HepG2 (cell line): ENCODE results near the gene KXD1. TPM values are rescaled to one million over a fixed set of nuclear protein-coding genes. Genes with fewer than 3 reads are reported as not detected.

Source experiments
- ELF4 ChIP-seq: sonication (generic); formaldehyde crosslinking; IDR thresholded peaks from 2 replicates; pipeline ENCODE4 v1.5.0; 2020; ENCODE audit warnings: missing genetic modification reagents, mild to moderate bottlenecking, moderate library complexity, borderline replicate concordance
- FOSL2 ChIP-seq: sonication (generic); formaldehyde crosslinking; IDR thresholded peaks from 2 replicates; pipeline ENCODE4 v1.4.0; 2020; ENCODE audit warnings: missing genetic modification reagents
- PHF21A ChIP-seq: sonication (generic); formaldehyde crosslinking; IDR thresholded peaks from 2 replicates; pipeline ENCODE4 v1.5.0; 2020; ENCODE audit warnings: mild to moderate bottlenecking, missing genetic modification reagents
- TRIM24 ChIP-seq: sonication (generic); formaldehyde crosslinking; IDR thresholded peaks from 2 replicates; pipeline ENCODE4 v1.8.0; 2022; ENCODE audit warnings: mild to moderate bottlenecking, missing genetic modification reagents
- ZNF292 ChIP-seq: sonication (generic); formaldehyde crosslinking; IDR thresholded peaks from 2 replicates; pipeline ENCODE4 v1.8.1; 2022; ENCODE audit warnings: mild to moderate bottlenecking, low read depth, missing genetic modification reagents, borderline replicate concordance
- ZNF792 ChIP-seq: IDR thresholded peaks from 2 replicates; pipeline ENCODE4 v1.6.1; 2016
- ZNF839 ChIP-seq: sonication (generic); formaldehyde crosslinking; IDR thresholded peaks from 2 replicates; pipeline ENCODE4 v1.4.0; 2020; ENCODE audit warnings: missing genetic modification reagents, mild to moderate bottlenecking, borderline replicate concordance
- polyA plus RNA-seq, 8 experiments: library from polyadenylated mRNA; depleted of rRNA in 3 of 8; stranded (reverse) in 7 of 8; unstranded in 1 of 8; fragments of >200 nt; fragmentation: Illumina TruSeq in 4 of 8; extraction: Trizol in 4 of 8; gene quantifications; 2 replicates each; pipeline versions ENCODE4 v1.2.1 to v1.2.3, GENCODE V29; 2011 to 2016; ENCODE audit warnings: low read depth in 4 of 8, missing spikeins in 1 of 8, mixed read lengths in 1 of 8; ENCODE audit not compliant: insufficient read depth in 1 of 8
- total RNA-seq, 5 experiments: library from RNA; depleted of rRNA; stranded (reverse); fragments of >200 nt; fragmentation: Illumina TruSeq; extraction: Trizol; gene quantifications; 2 replicates each; pipeline ENCODE4 v1.2.3, GENCODE V29; 2016; ENCODE audit warnings: low read depth in 1 of 5
- TF ChIP-seq, protein P1 (sequence below): sonication (generic); formaldehyde crosslinking; IDR thresholded peaks from 2 replicates; pipeline ENCODE4 v1.4.0; 2020; ENCODE audit warnings: missing genetic modification reagents
- TF ChIP-seq, protein P2 (sequence below): sonication (generic); formaldehyde crosslinking; conservative IDR thresholded peaks from 2 replicates; pipeline ENCODE4 v1.4.0; 2020; ENCODE audit warnings: mild to moderate bottlenecking, missing genetic modification reagents, moderate library complexity
- TF ChIP-seq, protein P3 (sequence below): sonication (generic); formaldehyde crosslinking; IDR thresholded peaks from 2 replicates; pipeline ENCODE4 v1.4.0; 2020; ENCODE audit warnings: missing genetic modification reagents, borderline replicate concordance
- TF ChIP-seq, protein P4 (sequence below): sonication (generic); formaldehyde crosslinking; IDR thresholded peaks from 2 replicates; pipeline ENCODE4 v1.8.0; 2022; ENCODE audit warnings: low read depth, missing genetic modification reagents
- TF ChIP-seq, protein P5 (sequence below): sonication (generic); formaldehyde crosslinking; IDR thresholded peaks from 2 replicates; pipeline ENCODE4 v1.4.0; 2020; ENCODE audit warnings: missing genetic modification reagents, borderline replicate concordance
- TF ChIP-seq, protein P6 (sequence below): sonication (generic); formaldehyde crosslinking; IDR thresholded peaks from 2 replicates; pipeline ENCODE4 v1.5.1; 2020; ENCODE audit warnings: mild to moderate bottlenecking, missing genetic modification reagents, moderate library complexity

KXD1 gene
- total and polyA plus RNA-seq, 2 of the 13 experiments (the other 11 are each of a cell fraction or from before 2014, with no cell fraction given): 44.6 to 143 TPM

DNA sequence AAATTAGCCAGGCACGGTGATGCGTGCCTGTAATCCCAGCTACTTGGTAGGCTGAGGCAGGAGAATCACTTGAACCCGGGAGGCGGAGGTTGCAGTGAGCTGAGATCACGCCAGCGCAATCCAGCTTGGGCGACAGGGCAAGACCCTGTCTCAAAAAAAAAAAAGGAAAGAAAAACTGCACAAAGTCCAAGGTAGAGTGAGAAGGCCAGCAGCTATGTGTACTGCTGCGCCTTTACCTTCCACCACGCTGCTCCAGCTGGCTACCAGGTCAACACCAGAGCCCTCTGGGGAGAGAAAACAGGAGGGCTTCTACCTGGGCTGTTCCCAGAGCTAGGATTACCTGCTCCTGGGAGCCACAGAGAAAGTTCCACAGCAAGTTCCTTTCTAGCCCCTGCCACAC lies 39.0 kb upstream of the KXD1 start (continued):
- TF ChIP-seq, protein P1, sequence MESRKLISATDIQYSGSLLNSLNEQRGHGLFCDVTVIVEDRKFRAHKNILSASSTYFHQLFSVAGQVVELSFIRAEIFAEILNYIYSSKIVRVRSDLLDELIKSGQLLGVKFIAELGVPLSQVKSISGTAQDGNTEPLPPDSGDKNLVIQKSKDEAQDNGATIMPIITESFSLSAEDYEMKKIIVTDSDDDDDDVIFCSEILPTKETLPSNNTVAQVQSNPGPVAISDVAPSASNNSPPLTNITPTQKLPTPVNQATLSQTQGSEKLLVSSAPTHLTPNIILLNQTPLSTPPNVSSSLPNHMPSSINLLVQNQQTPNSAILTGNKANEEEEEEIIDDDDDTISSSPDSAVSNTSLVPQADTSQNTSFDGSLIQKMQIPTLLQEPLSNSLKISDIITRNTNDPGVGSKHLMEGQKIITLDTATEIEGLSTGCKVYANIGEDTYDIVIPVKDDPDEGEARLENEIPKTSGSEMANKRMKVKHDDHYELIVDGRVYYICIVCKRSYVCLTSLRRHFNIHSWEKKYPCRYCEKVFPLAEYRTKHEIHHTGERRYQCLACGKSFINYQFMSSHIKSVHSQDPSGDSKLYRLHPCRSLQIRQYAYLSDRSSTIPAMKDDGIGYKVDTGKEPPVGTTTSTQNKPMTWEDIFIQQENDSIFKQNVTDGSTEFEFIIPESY (CRISPR knock-in tag): no peak
- TF ChIP-seq FOSL2: peak; percentile 60
- TF ChIP-seq, protein P2, sequence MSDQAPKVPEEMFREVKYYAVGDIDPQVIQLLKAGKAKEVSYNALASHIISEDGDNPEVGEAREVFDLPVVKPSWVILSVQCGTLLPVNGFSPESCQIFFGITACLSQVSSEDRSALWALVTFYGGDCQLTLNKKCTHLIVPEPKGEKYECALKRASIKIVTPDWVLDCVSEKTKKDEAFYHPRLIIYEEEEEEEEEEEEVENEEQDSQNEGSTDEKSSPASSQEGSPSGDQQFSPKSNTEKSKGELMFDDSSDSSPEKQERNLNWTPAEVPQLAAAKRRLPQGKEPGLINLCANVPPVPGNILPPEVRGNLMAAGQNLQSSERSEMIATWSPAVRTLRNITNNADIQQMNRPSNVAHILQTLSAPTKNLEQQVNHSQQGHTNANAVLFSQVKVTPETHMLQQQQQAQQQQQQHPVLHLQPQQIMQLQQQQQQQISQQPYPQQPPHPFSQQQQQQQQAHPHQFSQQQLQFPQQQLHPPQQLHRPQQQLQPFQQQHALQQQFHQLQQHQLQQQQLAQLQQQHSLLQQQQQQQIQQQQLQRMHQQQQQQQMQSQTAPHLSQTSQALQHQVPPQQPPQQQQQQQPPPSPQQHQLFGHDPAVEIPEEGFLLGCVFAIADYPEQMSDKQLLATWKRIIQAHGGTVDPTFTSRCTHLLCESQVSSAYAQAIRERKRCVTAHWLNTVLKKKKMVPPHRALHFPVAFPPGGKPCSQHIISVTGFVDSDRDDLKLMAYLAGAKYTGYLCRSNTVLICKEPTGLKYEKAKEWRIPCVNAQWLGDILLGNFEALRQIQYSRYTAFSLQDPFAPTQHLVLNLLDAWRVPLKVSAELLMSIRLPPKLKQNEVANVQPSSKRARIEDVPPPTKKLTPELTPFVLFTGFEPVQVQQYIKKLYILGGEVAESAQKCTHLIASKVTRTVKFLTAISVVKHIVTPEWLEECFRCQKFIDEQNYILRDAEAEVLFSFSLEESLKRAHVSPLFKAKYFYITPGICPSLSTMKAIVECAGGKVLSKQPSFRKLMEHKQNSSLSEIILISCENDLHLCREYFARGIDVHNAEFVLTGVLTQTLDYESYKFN (CRISPR knock-in tag): peak; percentile 86
- no peak for TF ChIP-seq ZNF839
- TF ChIP-seq, protein P3, sequence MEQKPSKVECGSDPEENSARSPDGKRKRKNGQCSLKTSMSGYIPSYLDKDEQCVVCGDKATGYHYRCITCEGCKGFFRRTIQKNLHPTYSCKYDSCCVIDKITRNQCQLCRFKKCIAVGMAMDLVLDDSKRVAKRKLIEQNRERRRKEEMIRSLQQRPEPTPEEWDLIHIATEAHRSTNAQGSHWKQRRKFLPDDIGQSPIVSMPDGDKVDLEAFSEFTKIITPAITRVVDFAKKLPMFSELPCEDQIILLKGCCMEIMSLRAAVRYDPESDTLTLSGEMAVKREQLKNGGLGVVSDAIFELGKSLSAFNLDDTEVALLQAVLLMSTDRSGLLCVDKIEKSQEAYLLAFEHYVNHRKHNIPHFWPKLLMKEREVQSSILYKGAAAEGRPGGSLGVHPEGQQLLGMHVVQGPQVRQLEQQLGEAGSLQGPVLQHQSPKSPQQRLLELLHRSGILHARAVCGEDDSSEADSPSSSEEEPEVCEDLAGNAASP (CRISPR knock-in tag): peak; percentile 63; the same call in 1 of the 2 replicates
- TF ChIP-seq, protein P4, sequence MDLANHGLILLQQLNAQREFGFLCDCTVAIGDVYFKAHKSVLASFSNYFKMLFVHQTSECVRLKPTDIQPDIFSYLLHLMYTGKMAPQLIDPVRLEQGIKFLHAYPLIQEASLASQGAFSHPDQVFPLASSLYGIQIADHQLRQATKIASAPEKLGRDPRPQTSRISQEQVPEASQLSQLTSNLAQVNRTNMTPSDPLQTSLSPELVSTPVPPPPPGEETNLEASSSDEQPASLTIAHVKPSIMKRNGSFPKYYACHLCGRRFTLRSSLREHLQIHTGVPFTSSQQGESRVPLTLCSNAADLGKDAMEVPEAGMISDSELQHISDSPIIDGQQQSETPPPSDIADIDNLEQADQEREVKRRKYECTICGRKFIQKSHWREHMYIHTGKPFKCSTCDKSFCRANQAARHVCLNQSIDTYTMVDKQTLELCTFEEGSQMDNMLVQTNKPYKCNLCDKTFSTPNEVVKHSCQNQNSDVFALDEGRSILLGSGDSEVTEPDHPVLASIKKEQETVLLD (CRISPR knock-in tag): no peak
- TF ChIP-seq ZNF792: 0 out of 2 replicates have a peak, but pooled peaks have one; percentile 11
- TF ChIP-seq, protein P5, sequence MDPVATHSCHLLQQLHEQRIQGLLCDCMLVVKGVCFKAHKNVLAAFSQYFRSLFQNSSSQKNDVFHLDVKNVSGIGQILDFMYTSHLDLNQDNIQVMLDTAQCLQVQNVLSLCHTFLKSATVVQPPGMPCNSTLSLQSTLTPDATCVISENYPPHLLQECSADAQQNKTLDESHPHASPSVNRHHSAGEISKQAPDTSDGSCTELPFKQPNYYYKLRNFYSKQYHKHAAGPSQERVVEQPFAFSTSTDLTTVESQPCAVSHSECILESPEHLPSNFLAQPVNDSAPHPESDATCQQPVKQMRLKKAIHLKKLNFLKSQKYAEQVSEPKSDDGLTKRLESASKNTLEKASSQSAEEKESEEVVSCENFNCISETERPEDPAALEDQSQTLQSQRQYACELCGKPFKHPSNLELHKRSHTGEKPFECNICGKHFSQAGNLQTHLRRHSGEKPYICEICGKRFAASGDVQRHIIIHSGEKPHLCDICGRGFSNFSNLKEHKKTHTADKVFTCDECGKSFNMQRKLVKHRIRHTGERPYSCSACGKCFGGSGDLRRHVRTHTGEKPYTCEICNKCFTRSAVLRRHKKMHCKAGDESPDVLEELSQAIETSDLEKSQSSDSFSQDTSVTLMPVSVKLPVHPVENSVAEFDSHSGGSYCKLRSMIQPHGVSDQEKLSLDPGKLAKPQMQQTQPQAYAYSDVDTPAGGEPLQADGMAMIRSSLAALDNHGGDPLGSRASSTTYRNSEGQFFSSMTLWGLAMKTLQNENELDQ (CRISPR knock-in tag): no peak
- peak; percentile 72; the same call in 1 of the 2 replicates for TF ChIP-seq PHF21A (CRISPR knock-in tag)
- no peak for TF ChIP-seq ELF4 (CRISPR knock-in tag)
- TF ChIP-seq ZNF292 (CRISPR knock-in tag): peak; percentile 61; the same call in 1 of the 2 replicates
- no peak for TF ChIP-seq TRIM24
- TF ChIP-seq, protein P6, sequence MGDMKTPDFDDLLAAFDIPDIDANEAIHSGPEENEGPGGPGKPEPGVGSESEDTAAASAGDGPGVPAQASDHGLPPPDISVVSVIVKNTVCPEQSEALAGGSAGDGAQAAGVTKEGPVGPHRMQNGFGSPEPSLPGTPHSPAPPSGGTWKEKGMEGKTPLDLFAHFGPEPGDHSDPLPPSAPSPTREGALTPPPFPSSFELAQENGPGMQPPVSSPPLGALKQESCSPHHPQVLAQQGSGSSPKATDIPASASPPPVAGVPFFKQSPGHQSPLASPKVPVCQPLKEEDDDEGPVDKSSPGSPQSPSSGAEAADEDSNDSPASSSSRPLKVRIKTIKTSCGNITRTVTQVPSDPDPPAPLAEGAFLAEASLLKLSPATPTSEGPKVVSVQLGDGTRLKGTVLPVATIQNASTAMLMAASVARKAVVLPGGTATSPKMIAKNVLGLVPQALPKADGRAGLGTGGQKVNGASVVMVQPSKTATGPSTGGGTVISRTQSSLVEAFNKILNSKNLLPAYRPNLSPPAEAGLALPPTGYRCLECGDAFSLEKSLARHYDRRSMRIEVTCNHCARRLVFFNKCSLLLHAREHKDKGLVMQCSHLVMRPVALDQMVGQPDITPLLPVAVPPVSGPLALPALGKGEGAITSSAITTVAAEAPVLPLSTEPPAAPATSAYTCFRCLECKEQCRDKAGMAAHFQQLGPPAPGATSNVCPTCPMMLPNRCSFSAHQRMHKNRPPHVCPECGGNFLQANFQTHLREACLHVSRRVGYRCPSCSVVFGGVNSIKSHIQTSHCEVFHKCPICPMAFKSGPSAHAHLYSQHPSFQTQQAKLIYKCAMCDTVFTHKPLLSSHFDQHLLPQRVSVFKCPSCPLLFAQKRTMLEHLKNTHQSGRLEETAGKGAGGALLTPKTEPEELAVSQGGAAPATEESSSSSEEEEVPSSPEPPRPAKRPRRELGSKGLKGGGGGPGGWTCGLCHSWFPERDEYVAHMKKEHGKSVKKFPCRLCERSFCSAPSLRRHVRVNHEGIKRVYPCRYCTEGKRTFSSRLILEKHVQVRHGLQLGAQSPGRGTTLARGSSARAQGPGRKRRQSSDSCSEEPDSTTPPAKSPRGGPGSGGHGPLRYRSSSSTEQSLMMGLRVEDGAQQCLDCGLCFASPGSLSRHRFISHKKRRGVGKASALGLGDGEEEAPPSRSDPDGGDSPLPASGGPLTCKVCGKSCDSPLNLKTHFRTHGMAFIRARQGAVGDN (CRISPR knock-in tag): peak; percentile 74
